AG04450 (cell line): ENCODE results near the gene VPS72. TPM values are rescaled to one million over a fixed set of nuclear protein-coding genes. Genes with fewer than 3 reads are reported as not detected.
"Not testable (repeated sequence)": the region's sequence is repeated elsewhere in the genome, so short reads cannot be mapped to it uniquely, and the experiment has no call there.

Source experiments
- CTCF ChIA-PET: fragments of 300-600, 350-600 bp; formaldehyde crosslinking; extraction: SDS; loops from one replicate; lab custom pipeline; 2022; ENCODE audit warnings: antibody characterized with exemption, inconsistent platforms; lab: Charles Lee
- POLR2A ChIA-PET: fragments of 350-600 bp; formaldehyde crosslinking; extraction: SDS; loops from one replicate; lab custom pipeline; 2021; ENCODE audit warnings: antibody characterized with exemption, inconsistent platforms; lab: Yijun Ruan, JAX
- DNase-seq: peaks from one replicate; pipeline ENCODE4 v3.0.0-alpha.2; 2011; ENCODE audit warnings: low read depth, low spot score
- H3K27ac ChIP-seq: one replicate; pipeline ENCODE4 v1.5.1; 2012; ENCODE audit warnings: low read depth, low read length, control low read depth
- H3K27me3 ChIP-seq: one replicate; pipeline ENCODE4 v1.6.0; 2012; ENCODE audit warnings: low read length; ENCODE audit not compliant: control insufficient read depth, insufficient read depth
- H3K4me3 ChIP-seq: 2 replicates; pipeline ENCODE4 v1.5.1; 2011; ENCODE audit warnings: mild to moderate bottlenecking, low read depth, low read length, control low read depth
- H3K9me3 ChIP-seq: 2 replicates; pipeline ENCODE4 v1.5.1; 2012; ENCODE audit warnings: low read length; ENCODE audit not compliant: control insufficient read depth, insufficient read depth
- CTCF ChIP-seq: IDR thresholded peaks from 2 replicates; pipeline ENCODE4 v1.5.1; 2011; ENCODE audit warnings: low read depth, low read length, control low read depth, inconsistent platforms
- polyA plus RNA-seq: library from polyadenylated mRNA; depleted of rRNA; stranded (reverse); fragments of >200 nt; gene quantifications from 2 replicates; pipeline ENCODE4 v1.2.3, GENCODE V29; 2011

The VPS72 gene
- polyA plus RNA-seq, 1 experiment, result 75.1 TPM

- CTCF ChIA-PET, result interaction anchor here (1.0 kb wide), 1 partner anchor 30 kb away, joined by 5 read pairs; no protein-coding TSS in a partner anchor
- no peak for DNase-seq
These were observed 32.1 kb upstream of the VPS72 start for GRCh38 chr1:151222130-151222529.

GRCh38 chr1:151221616-151222015 is 31.6 kb upstream of the VPS72 start:
- ChIA-PET POLR2A (no interaction called here), CTCF (interaction anchor here (1.0 kb wide), 1 partner anchor 30 kb away, joined by 5 read pairs; no protein-coding TSS in a partner anchor)
- no peak overlapping the region for H3K4me3 ChIP-seq
- no peaks in the 10 kb centered on the region for H3K9me3 ChIP-seq
- no peak overlapping the region for H3K27ac ChIP-seq
- no peak for TF ChIP-seq CTCF
- H3K27me3 ChIP-seq, result no peaks in the 10 kb centered on the region
- no peak for DNase-seq

More at GRCh38 chr1:151222130-151222529, 32.1 kb upstream of the VPS72 start:
- no peak for TF ChIP-seq CTCF
- no peak overlapping the region for H3K27ac ChIP-seq
- no peaks in the 10 kb centered on the region for H3K27me3 ChIP-seq
- POLR2A ChIA-PET, result interaction anchor here (1.0 kb wide), 1 partner anchor 32 kb away, joined by 3 read pairs; the partner anchor contains the start of gene VPS72
- no peaks in the 10 kb centered on the region for H3K9me3 ChIP-seq
- H3K4me3 ChIP-seq, result no peak overlapping the region

GRCh38 chr1:151213560-151213959 is 23.6 kb upstream of the VPS72 start:
- no peak for TF ChIP-seq CTCF
- no peak for DNase-seq

GRCh38 chr1:151211972-151212705 is 22.1 kb upstream of the VPS72 start:
- no peaks in the 10 kb centered on the region for H3K9me3 ChIP-seq
- no peak for DNase-seq
- POLR2A ChIA-PET, result interaction anchor here (0.6 to 1.1 kb wide), 3 partner anchors 9 to 18 kb away, joined by 3 to 10 read pairs (median 5); no protein-coding TSS in a partner anchor
- no peaks in the 10 kb centered on the region for H3K27me3 ChIP-seq
- no peak overlapping the region for H3K27ac ChIP-seq
- no peak for TF ChIP-seq CTCF
- H3K4me3 ChIP-seq, result no peak overlapping the region
- CTCF ChIA-PET, result interaction anchor here (1.0 kb wide), 1 partner anchor 40 kb away, joined by 7 read pairs; no protein-coding TSS in a partner anchor

More at GRCh38 chr1:151213560-151213959, 23.6 kb upstream of the VPS72 start:
- H3K4me3 ChIP-seq, result no peak overlapping the region
- no peaks in the 10 kb centered on the region for H3K9me3 ChIP-seq
- CTCF ChIA-PET, result interaction anchor here (0.7 to 1.0 kb wide), 2 partner anchors 9 to 38 kb away, joined by 3 read pairs; no protein-coding TSS in a partner anchor
- POLR2A ChIA-PET, result interaction anchor here (0.5 kb wide), 1 partner anchor 16 kb away, joined by 9 read pairs; no protein-coding TSS in a partner anchor
- no peak overlapping the region for H3K27ac ChIP-seq
- H3K27me3 ChIP-seq, result no peaks in the 10 kb centered on the region

- no peak for TF ChIP-seq CTCF
- no peak for DNase-seq
- POLR2A ChIA-PET, result no interaction called here
- no peaks in the 10 kb centered on the region for H3K27me3 ChIP-seq
- no peaks in the 10 kb centered on the region for H3K9me3 ChIP-seq
- CTCF ChIA-PET, result no interaction called here
- H3K4me3 ChIP-seq, result no peak overlapping the region
- no peak overlapping the region for H3K27ac ChIP-seq
These were observed 20.8 kb upstream of the VPS72 start for GRCh38 chr1:151210830-151211229.

GRCh38 chr1:151205381-151205965 is 15.5 kb upstream of the VPS72 start:
- not testable (repeated sequence) for H3K27me3 ChIP-seq, DNase-seq, H3K4me3 ChIP-seq, H3K27ac ChIP-seq, H3K9me3 ChIP-seq
- ChIA-PET POLR2A (interaction anchor here (0.6 kb wide), 1 partner anchor 14 kb away, joined by 3 read pairs; no protein-coding TSS in a partner anchor), CTCF (interaction anchor here (0.6 to 0.9 kb wide), 2 partner anchors 8 to 37 kb away, joined by 3 to 4 read pairs; no protein-coding TSS in a partner anchor)
